Muscle of arm (tissue), 12 donors: ENCODE results near the gene RPS16. TPM values are rescaled to one million over a fixed set of nuclear protein-coding genes. Genes with fewer than 3 reads are reported as not detected.
"Not testable (repeated sequence)": the region's sequence is repeated elsewhere in the genome, so short reads cannot be mapped to it uniquely, and the experiment has no call there.

Source experiments
- DNase-seq: peaks from one replicate; pipeline ENCODE4 v3.0.0-alpha.2; 2013
- polyA plus RNA-seq, 12 donors: library from polyadenylated mRNA; unstranded; fragments of 120-200 nt; gene quantifications; one replicate each; pipeline ENCODE4 v1.2.1, GENCODE V29; 2013; ENCODE audit not compliant: insufficient read length in 12 of 12

The RPS16 gene
- polyA plus RNA-seq, 12 donors: 937 to 1,979 (median 1,712) TPM; not detected in 1

DNA sequence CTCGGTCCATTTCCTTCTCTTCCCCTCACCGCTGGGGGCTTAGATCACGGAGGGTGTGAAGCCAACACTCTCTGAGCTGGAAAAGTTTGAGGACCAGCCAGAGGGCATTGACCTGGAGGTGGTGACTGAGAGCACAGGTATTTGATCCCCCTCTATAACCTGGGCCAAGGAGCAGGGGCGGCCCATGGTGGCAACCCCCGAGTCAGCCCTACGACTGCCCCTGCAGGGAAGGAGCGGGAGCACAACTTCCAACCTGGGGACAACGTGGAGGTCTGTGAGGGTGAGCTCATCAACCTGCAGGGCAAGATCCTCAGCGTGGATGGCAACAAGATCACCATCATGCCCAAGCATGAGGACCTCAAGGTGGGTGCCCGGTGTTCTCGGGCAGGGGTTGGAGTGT is 33.3 kb upstream of the RPS16 start:
- no peak for DNase-seq

DNA sequence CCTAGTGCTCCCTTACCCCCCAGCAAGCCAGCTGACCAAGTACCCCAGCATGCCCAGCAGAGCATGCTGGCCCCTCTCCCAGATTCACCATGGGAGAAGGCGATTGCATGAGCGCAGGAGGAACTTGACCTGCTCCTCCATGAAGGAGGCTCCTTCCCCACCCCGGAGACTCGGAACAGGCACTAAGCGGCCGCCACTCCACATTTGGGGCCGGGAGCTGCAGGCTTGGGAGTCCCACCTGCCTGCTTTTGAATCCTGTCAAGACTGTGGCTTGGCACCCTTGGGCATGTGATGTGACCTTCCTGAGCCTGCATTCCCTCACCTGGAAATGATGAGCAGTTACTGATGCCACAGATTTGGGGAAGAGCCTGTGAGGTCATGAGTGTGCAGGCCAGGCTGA is 32.2 kb upstream of the RPS16 start:
- DNase-seq: no peak

DNA sequence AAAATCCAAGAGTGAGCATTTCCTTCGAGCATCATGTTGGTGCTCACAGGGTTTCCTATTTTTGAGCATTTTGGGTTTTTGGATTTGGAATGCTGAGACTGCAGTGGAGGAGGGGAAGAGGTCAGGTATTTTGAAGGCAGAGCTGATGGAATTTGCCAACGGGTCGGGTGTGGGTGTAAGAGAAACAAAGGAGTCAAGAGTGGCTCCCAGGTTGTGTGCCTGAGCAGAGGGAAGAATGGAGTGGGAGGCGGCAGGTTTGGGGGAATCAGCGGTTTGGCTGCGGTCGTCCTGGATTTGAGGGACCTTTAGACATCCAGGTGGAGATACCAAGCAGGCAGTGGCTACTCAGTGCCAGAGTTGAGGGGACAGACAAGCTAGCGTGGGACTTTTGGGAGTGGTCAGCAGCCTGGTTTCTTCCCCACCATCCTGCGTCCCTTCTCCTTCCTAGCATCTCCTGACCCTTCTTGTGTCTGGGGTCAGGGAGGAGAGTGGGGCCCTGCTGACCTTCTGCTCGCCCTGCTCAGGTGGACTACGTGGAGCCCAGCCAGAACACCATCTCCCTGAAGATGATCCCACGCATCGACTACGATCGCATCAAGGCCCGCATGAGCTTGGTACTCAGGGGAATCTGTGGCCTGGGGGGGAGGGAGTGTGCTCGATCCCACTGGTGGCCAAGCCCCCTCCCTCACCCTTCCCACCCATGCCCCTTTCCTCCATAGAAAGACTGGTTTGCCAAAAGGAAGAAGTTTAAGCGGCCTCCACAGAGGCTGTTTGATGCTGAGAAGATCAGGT is 30.4 kb upstream of the RPS16 start:
- no peak for DNase-seq

DNA sequence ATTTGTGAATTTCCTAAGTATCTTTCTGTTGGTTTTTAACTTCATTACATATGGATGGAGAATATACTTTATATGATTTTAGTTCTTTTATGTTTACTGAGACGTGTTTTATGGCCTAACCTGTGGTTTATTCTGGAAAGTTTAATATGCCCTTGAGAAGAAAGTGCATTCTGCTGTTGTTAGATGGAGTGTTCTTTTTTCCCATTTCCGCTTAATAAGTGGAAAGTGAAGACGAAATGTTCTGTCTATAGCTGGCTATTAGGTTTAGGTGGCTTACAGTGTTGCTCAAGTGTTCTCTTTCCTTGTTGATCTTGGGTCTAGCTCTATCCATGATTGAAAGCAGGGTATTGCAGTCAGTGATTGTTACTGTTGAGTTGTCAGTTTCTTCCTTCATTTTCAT is 27.7 kb upstream of the RPS16 start:
- DNase-seq: no peak

DNA sequence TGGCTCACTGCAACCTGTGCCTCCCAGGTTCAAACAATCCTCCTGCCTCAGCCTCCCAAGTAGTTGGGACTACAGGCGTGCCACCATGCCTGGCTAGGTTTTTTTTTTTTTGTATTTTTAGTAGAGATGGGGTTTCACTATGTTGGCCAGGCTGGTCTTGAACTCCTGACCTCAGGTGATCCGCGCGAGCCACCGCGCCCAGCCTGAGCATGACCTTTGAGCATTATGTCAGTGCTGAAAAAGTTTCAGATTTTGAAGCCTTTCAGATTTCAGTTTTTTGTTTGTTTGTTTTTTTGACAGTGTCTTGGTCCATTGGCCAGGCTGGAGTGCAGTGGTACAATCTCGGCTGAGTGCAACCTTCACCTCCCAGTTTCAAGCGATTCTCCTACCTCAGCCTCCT is 15.5 kb upstream of the RPS16 start:
- DNase-seq: not testable (repeated sequence)

DNA sequence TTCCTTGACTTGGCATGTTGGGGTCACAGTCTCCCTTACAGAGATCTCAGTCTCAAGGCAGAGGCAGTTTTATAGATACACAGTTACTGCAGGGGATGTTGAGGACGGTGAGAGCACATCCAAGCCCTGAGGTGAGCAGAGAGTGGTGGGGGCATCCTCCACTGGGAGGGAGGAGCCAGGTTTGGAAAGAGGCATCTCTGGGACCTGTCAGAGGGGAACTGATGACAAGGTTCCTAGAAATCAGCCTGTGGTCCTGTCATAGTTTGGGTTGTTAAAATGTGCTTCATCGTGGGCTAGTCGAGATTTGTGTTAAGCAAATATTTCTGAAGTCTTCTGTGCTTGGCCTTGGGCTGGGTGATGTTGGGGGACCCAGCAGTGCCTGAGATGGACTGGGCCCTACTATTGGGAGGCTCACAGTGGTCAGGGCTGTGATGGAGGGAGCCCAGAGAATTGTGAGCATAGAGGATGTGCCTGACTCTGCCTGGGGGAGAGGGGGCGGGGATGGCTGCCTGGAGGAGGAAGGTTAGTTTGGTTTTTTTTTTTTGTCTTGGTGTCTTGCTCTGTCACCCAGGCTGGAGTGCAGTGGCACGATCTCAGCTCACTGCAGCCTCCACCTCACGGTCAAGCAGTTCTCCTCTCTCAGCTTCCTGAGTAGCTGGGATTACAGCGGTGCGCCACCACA is 13.5 kb upstream of the RPS16 start:
- DNase-seq: no peak

DNA sequence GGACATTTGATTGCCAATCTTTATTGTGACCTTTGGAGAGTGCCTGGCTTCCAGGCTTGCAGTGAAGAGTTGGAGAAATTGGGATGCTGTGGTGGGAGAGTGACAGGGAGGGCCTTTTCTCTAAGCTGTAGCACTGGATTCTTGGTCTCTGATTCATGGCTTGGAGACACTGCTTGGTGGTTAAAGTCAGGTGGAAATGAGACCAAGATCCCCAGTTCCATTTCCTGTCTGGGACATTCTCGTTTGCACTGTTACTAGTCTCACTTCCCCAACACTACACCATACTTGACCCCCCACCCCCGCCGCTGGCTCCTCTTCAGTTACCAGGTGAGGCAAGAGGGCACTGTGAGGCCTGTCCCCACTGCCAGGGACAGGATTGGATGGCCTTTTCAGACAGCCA is 12.5 kb upstream of the RPS16 start:
- no peak for DNase-seq

DNA sequence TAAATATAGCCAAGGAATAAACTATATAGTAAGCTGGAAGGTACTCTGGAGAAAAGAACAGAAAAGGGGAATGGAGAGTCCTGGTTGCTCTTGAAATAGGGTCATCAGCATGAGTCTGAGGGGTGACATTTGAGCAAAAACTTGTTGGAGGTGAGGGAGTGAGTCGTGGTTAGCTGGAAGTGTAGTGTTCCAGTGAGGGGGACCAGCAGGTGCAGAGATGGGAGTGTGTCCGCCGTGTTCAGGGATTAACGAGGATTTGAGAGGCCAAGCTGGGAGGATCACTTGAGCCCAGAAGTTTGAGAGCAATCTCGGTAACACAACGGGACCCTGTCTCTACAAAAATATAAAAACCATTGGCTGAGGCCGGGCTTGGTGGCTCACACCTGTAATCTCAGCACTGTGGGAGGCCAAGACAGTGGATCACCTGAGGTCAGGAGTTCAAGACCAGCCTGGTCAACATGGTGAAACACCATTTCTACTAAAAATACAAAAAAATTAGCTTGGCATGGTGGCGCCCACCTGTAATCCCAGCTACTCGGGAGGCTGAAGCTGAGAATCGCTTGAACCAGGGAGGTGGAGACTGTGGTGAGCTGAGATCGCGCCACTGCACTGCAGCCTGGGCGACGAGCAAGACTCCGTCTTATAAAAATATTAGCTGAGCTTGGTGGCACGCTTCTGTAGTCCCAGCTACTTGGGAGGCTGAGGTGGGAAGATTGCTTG is 10.8 kb upstream of the RPS16 start:
- no peak for DNase-seq

DNA sequence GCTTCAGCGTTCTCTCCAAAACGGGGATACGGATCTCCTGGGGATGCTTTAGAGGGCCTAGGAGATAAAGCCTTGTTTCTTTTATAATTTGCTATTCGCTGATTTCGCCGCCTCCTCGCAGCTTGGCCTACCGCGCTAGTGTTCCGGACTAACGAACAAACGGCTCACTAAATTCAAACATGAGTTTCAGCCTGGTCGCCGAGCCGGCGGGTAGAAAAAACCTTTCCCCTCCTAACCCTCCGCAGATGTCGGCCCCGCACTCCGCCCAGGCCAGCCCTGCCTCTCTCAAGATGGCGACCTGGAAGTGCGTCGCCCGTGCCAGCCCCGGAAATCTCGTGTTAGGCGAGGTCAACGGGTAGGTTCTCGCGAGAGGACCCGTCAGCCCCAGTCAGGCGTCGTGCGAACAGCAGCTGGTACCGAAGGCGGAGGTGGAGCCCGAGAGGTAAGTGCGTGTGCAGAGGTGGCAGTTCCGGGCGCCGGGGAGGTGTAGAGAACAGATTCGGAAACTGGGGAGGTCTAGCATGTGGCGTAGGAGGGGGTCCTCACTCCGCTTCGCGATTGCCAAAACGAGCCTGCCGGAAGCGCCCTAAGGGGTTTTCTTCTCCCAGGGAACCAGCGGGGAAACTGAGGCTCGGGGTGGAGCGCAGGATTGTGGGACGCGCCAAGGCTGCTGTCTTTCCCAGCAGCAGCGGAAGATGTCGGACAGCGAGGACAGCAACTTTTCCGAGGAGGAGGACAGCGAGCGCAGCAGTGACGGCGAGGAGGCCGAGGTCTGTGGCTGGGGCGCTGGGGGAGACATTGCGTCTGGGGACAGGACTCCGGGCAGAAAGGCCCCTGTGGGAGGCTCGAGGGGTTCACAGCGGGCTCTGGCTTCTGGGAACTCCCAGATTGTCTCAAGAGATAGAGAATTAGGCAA is 9.7 kb upstream of the RPS16 start, which contains the start of gene SUPT5H:
SUPT5H (plus strand) TSS at position 387 of the 916 bp plus-strand sequence; CDS start at position 696, 309 bp downstream.
- peak; percentile 98 for DNase-seq

DNA sequence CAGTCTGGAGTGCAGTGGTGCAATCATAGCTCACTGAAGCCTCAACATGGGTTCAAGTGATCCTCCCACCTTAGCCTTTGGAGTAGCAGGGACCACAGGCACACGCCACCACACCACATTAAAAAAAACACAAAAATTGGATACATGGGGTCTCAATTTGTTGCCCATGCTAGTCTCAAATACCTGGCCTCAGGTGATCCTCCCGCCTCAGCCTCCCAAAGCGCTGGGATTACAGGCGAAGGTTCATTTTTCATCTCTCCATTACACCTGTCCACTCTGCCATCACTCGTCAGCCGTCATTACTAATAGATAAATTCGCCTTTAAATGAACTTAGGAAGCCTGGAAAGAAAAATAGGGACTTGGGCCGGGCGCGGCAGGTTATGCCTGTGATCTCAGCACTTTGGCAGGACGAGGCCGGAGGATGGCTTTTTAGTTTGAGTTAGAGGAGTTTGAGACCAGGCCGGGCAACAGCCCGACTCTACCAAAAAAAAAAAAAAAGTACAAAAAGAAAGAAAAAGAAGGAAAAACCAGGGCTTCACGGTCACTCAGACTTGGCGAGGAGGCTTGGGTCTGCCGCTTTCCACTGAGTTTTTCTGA is 8.9 kb upstream of the RPS16 start:
- no peak for DNase-seq

DNA sequence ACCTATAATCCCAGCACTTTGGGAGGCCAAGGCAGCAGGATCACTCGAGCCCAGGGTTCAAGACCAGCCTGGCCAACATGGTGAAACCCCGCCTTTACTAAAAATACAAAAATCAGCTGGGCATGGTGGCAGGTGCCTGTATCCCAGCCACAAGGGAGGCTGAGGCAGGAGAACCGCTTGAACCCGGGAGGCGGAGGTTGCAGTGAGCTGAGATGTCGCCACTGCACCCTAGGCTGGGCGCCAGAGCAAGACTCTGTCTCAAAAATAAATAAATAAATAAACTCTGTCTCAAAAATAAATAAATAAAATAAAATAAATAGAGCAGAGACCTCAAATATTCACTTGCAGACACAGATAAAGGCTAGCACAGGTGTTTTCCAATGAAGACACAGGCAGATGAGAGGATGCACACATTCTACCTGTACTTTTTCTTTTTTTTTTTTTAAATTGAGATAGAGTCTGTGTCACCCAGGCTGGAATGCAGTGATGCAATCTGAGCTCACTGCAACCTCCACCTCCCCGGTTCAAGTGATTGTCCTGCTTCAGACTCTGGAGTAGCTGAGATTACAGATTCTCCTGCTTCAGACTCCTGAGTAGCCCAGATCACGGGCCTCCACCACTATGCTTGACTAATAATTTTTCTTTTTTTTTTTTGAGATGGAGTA is 2.7 kb upstream of the RPS16 start:
- DNase-seq: no peak

DNA sequence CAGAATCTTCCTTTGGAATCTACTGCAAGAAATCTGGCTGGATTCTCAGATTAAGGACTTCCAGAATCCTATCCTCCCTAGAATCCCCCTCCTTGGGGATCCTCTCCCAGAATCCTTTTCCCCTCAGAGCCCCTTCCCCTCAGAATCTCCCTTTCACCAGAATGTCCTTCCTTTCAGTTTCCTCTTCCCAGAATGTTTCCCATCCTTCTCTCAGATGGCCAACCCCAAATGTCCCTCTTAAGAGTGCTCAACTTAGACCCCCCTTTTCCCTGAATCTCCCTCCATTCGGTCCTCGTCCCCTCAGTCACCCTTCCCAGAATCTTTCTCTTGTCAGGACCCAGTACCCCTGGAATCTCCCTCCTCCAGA is 584 bp upstream of the RPS16 start:
- DNase-seq: no peak

DNA sequence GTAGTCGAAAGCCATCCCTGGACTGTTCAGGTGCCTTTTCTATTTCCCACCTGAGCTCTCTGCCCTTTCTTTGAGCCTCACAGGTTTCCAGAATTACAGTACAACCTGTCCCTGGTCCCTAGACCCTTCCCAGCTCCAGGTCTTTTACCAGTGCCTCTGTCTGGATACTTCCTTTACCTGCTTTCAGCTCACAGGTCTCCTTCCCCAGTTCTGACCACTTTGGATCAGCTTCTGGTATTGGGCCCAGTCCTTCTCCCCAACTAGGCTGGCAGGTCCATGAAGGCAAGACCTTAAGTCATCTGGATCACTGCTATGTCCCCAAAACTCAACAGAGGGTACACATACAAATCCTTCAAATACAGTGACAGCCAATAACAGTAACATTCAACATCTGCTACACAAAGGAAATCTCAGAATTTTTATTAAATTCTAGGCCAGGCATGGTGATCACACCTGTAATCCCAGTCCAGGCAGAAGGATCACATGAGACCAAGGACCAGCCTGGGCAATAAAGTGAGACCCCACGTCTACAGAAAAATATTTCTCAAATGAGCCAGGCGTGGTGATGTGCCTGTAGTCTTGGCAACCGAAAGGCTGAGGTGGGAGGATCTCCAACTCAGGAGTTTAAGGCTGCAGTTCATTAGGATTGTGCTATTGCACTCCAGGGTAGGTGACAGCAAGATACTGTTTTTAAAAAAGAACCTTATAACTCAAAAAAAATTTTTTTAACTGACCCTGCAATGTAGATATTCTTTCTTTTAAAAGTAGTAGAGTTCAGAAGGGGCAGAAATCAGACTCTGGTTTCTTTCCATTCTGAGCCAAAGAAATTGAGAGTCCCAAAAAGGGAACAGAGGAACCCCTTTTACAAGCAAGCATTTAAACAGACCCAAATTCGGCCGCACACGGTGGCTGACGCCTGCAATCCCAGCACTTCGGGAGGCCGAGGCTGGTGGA is 1.3 kb downstream of the RPS16 start:
- no peak for DNase-seq

DNA sequence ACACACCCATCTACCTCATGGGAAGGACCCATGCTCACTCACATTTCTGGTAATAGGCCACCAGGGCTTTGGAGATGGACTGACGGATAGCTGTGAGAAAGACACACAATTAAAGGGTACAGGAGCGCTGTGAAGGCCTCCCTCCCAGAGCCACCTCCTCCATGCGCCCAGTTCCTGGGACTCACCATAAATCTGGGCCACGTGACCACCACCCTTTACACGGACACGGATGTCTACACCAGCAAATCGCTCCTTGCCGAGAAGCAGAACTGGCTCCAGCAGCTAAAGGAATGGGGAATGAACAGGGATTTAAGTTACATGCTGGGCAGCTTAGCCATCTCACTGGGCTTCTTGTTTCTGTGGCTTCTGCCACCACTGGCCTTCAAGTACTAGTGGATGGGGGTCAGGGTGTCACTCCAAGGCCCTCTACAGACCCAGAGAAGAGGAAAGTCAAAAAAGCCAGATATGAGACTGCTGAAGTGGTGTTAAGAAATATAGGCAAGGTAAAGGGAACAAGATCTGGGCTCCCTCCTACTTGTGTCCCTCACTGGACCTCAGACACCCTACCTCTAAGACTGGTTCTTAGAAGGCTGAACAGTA is 2.2 kb downstream of the RPS16 start:
- DNase-seq: no peak

DNA sequence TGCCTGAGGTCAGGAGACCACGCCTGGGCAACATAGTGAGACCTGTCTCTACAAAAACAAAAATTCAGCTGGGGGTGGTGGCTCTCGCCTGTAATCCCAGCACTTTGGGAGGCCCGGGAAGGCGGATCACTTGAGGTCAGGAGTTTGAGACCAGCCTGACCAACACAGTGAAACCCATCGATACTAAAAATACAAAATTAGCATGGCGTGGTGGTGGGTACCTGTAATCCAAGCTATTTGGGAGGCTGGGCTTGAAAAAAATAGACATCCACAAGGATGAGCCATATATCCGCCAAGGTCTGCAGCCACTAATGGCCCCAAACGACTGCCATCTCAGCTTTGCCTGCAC is 3.1 kb downstream of the RPS16 start:
- no peak for DNase-seq

DNA sequence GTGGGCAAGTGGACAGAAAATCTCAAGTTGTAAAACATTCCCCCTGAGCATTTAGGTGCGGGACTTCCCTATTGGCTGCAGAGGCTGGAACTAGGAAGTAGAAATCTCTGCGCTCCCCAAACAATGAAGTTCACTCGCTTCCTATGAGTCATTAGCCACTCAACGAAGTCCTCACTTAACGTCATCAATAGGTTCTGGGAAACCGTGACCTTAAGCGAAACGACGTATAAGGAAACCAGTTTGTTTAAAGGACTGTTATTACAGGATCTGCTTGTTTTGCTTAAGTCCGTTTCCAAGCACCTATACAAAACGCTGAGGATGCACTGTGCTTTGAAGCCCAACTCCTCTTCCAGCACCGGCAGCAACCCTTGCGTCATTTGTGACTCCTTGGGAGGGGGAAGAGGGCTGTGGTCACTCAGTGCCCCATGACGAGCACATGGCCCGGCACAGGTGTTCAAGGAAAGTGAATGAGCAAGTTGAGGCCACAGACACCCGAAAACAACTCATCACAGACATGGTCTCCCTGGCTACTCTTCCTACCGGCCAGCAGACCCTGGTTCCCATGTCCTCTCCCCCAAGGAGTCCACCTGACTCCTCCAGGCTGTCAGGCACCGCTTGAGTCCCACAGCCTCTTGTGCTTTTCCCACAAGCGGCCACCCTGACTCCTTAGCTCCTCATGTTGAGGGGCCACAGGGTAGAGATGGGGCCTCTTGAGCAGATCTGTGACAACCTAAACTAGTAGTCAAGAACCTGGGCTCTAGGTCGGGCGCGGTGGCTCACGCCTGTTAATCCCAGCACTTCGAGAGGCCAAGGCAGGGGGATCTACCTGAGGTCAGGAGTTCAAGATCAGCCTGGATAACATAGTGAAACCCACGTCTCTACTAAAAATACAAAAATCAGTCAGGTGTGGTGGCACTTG is 4.8 kb downstream of the RPS16 start:
- DNase-seq: no peak

DNA sequence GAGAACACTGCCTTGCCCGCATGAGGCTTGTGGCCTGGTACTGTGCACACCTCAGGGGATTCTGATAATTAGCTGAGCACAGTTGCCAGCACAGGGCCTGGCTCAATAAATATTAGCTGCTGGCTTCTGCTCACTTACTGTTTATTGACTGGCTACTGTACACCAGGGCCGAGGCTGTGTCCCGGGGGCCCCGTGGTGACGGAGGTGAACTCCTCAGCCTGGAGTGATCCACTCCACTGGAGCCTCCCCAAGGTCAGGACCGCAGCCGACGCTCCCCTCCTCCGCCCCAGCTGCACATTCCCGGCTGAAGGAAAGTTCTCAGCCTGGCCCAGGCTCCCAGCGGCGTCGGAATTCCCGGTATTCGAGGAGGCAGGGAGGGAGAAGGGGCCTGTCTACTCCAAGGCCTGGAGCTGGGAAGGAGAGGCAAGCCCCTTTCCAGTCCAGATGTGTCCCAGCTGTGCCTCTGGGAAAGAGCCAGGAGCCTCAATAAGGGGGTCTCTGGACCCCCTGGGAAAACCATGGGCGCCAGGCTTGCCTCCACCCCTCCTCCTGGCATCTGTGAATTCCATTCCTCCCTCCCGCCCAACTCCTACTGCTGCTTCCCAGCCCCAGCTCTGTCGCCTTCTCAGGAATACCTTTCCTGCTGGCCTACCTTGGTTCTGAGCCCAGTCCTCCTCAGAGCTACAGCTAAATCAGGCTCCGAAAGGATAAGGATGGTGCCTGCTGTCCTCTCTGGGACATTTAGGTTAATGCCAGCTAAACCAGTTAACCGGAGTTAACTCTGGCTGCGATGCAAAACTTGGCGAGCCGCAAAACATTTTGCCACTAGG is 7.3 kb downstream of the RPS16 start:
- peak; percentile 86 for DNase-seq
